Spinal cord (tissue), 10 donors: ENCODE results near the gene FNDC3B. TPM values are rescaled to one million over a fixed set of nuclear protein-coding genes. Genes with fewer than 3 reads are reported as not detected.

Experiments
- DNase-seq, 6 donors: peaks; one replicate each; pipeline versions ENCODE4 v3.0.0 to v3.0.0-alpha.2; 2013 to 2015; ENCODE audit warnings: low spot score in 6 of 6, low read depth in 4 of 6
- H3K27ac ChIP-seq: one replicate; pipeline ENCODE4 v1.5.1; 2013; ENCODE audit warnings: low read depth, low read length, control low read depth
- H3K27me3 ChIP-seq: one replicate; pipeline ENCODE4 v1.6.1; 2013; ENCODE audit warnings: low read length; ENCODE audit not compliant: control insufficient read depth, insufficient read depth
- H3K36me3 ChIP-seq: one replicate; pipeline ENCODE4 v1.6.1; 2013; ENCODE audit warnings: low read length; ENCODE audit not compliant: control insufficient read depth, insufficient read depth
- H3K4me1 ChIP-seq: one replicate; pipeline ENCODE4 v1.6.1; 2013; ENCODE audit warnings: low read length; ENCODE audit not compliant: control insufficient read depth, insufficient read depth
- H3K4me3 ChIP-seq: one replicate; pipeline ENCODE4 v1.5.1; 2013; ENCODE audit warnings: low read depth, low read length, control low read depth
- H3K9me3 ChIP-seq: one replicate; pipeline ENCODE4 v1.6.1; 2013; ENCODE audit warnings: low read length; ENCODE audit not compliant: control insufficient read depth, insufficient read depth
- WGBS: methylation state at CpG from one replicate; pipeline ENCODE4 v1.1.5; 2013; ENCODE audit warnings: missing lambda C conversion rate; ENCODE audit not compliant: insufficient coverage; 5-methylcytosine and 5-hydroxymethylcytosine counted together
- polyA plus RNA-seq, 2 donors: library from polyadenylated mRNA; unstranded; fragments of 120-200 nt; gene quantifications; one replicate each; pipeline ENCODE4 v1.2.1, GENCODE V29; 2013; ENCODE audit not compliant: insufficient read length in 2 of 2
- total RNA-seq, 2 donors: library from RNA; depleted of rRNA in 1 of 2; stranded (reverse); fragments of 120-200 nt in 1 of 2; fragments of >200 nt in 1 of 2; gene quantifications; one replicate each; pipeline versions ENCODE4 v1.2.3 to v1.2.4, GENCODE V29; 2013 to 2014
- donor health status: healthy.

FNDC3B gene
- total and polyA plus RNA-seq, 4 donors = 14.9 to 66.8 (median 40.0) TPM

DNA sequence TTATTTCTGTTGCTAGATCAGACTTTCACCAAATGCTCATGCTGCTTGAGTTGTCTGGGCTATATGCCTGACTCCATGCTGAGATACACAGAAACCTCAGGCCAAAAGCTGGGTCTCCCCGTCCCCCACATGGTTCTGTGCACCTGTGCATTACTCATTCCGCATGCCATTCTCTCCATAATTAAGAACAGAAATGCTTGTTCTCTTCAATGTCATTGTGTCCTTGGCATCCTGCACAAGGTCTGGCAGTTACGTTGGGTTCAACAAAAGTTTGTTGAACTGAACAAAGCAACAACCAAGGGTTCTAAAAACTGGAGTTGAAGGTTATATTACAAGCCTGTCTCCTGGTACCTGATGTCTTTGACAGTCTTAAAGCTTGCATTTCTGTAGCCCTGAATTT, 177.5 kb downstream of the FNDC3B start:
- peaks cover 3% of the 10 kb centered on the region for H3K4me1 ChIP-seq
- DNase-seq = no peak
- no peak overlapping the region for H3K27ac ChIP-seq
- WGBS = 63% methylated on average over 3 of the region's 3 CpGs
- no peaks in the 10 kb centered on the region for H3K9me3 ChIP-seq
- no peaks in the 10 kb centered on the region for H3K36me3 ChIP-seq
- no peaks in the 10 kb centered on the region for H3K27me3 ChIP-seq
- no peak overlapping the region for H3K4me3 ChIP-seq

GRCh38 chr3:172217877-172218276, 178.5 kb downstream of the FNDC3B start:
- no peak for DNase-seq
- H3K36me3 ChIP-seq = no peaks in the 10 kb centered on the region
- WGBS = 19% methylated on average over 2 of the region's 5 CpGs
- no peaks in the 10 kb centered on the region for H3K9me3 ChIP-seq
- H3K4me1 ChIP-seq = peaks cover 3% of the 10 kb centered on the region
- no peak overlapping the region for H3K4me3 ChIP-seq
- no peak overlapping the region for H3K27ac ChIP-seq
- H3K27me3 ChIP-seq = no peaks in the 10 kb centered on the region

- WGBS = 70% methylated on average over 2 of the region's 5 CpGs
- Histone ChIP-seq H3K27ac (no peak overlapping the region), H3K4me1 (peaks cover 3% of the 10 kb centered on the region), H3K9me3 (no peaks in the 10 kb centered on the region), H3K36me3 (no peaks in the 10 kb centered on the region), H3K27me3 (no peaks in the 10 kb centered on the region), H3K4me3 (no peak overlapping the region)
- no peak for DNase-seq
Measured at GRCh38 chr3:172218350-172219323, 179.3 kb downstream of the FNDC3B start.

DNA sequence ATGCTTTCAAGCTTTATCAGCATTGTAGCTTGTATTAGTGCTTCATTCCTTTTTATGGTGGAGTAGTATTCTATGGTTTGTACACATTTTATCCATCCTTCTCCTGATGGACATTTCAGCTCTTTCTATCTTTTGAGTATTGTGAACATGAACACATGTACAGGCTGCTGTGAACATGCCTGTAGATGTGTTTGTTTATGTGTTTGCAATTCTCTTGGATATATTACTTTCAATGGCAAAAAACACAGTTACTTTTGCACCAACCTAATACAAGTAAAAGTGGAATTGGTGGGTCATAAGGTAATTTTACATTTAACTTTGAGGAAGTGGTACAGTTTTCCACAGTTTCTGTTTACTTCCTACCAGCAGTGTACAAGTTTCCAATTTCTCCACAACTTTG, 180.4 kb downstream of the FNDC3B start:
- peaks cover 3% of the 10 kb centered on the region for H3K4me1 ChIP-seq
- H3K36me3 ChIP-seq = no peaks in the 10 kb centered on the region
- H3K9me3 ChIP-seq = no peaks in the 10 kb centered on the region
- DNase-seq = no peak
- no peak overlapping the region for H3K4me3 ChIP-seq
- no peaks in the 10 kb centered on the region for H3K27me3 ChIP-seq
- H3K27ac ChIP-seq = no peak overlapping the region

- peaks cover 3% of the 10 kb centered on the region for H3K4me1 ChIP-seq
- no peaks in the 10 kb centered on the region for H3K9me3 ChIP-seq
- no peak for DNase-seq
- no peaks in the 10 kb centered on the region for H3K36me3 ChIP-seq
- no peak overlapping the region for H3K27ac ChIP-seq
- WGBS = no CpG with 5 or more reads among the region's 2 CpGs
- no peaks in the 10 kb centered on the region for H3K27me3 ChIP-seq
- H3K4me3 ChIP-seq = no peak overlapping the region
Measured at GRCh38 chr3:172221547-172221946, 182.2 kb downstream of the FNDC3B start.

GRCh38 chr3:172222478-172223071, 183.2 kb downstream of the FNDC3B start:
- DNase-seq = peak in 1 of 6 donors; percentile 30
- H3K27ac ChIP-seq = no peak overlapping the region
- 61% methylated on average over 5 of the region's 10 CpGs for WGBS
- H3K4me3 ChIP-seq = no peak overlapping the region
- H3K9me3 ChIP-seq = no peaks in the 10 kb centered on the region
- no peaks in the 10 kb centered on the region for H3K36me3 ChIP-seq
- no peaks in the 10 kb centered on the region for H3K27me3 ChIP-seq
- no peaks in the 10 kb centered on the region for H3K4me1 ChIP-seq

GRCh38 chr3:172223870-172224269, 184.5 kb downstream of the FNDC3B start:
- no peaks in the 10 kb centered on the region for H3K9me3 ChIP-seq
- H3K36me3 ChIP-seq = no peaks in the 10 kb centered on the region
- no CpG with 5 or more reads among the region's 4 CpGs for WGBS
- no peak overlapping the region for H3K4me3 ChIP-seq
- H3K27ac ChIP-seq = no peak overlapping the region
- DNase-seq = peak in 1 of 6 donors; percentile 7
- no peaks in the 10 kb centered on the region for H3K27me3 ChIP-seq
- H3K4me1 ChIP-seq = no peaks in the 10 kb centered on the region

DNA sequence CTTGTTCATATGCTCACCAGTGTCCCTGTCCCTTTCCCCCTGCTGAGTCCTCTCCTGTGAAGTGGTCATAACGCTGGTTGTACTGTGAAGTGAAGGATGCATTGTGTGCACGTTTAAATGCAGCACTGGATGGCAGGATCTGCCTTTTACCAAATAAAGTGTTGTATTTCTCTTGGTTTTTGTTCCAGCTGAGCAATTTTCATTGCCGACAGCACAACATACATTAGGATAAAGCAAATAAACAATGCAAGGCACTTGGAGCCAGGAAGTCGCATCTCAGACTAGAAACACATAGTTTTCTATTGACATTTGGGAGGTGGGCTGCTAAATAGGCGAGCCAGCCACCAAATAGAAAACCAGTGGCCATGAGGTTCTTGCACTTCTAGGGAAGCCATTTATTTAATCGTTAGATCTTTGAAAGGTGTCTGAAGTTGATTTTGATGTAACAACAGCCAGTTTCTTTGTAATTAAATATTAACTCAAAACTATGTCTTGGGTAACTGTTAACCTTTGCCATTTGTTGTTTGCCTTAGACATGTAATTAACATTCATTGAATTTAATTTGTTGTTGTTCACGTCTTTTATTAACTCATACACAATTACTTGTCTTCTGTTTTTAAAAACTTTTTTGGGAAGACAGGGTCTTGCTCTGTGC, 185.3 kb downstream of the FNDC3B start:
- no peaks in the 10 kb centered on the region for H3K36me3 ChIP-seq
- H3K9me3 ChIP-seq = no peaks in the 10 kb centered on the region
- 58% methylated on average over 3 of the region's 7 CpGs for WGBS
- DNase-seq = peak in 1 of 6 donors; percentile 53
- H3K4me1 ChIP-seq = no peaks in the 10 kb centered on the region
- no peak overlapping the region for H3K4me3 ChIP-seq
- H3K27ac ChIP-seq = no peak overlapping the region
- no peaks in the 10 kb centered on the region for H3K27me3 ChIP-seq

- Histone ChIP-seq H3K4me1 (no peaks in the 10 kb centered on the region), H3K9me3 (no peaks in the 10 kb centered on the region), H3K36me3 (no peaks in the 10 kb centered on the region), H3K4me3 (no peak overlapping the region), H3K27ac (no peak overlapping the region), H3K27me3 (no peaks in the 10 kb centered on the region)
- DNase-seq = no peak
- 100% methylated on average over 2 of the region's 5 CpGs for WGBS
Measured at GRCh38 chr3:172225215-172225707, 185.9 kb downstream of the FNDC3B start.
